SK-N-SH (cell line): ENCODE data around the gene DND1.

Source experiments
- CTCF ChIP-seq: fragments of 200-600 bp; sonication (generic); IDR thresholded peaks from 2 replicates; pipeline ENCODE4 v1.6.1; 2017; ENCODE audit warnings: antibody characterized with exemption, mild to moderate bottlenecking, moderate library complexity
- EP300 ChIP-seq, 2 experiments: IDR thresholded peaks; 2 replicates each; pipeline versions ENCODE4 v1.4.0 to v1.6.1; 2012; ENCODE audit warnings: borderline replicate concordance in 1 of 2, low read depth in 1 of 2, low read length in 1 of 2
- EZH2phosphoT487 ChIP-seq: fragments of 200-600 bp; sonication (generic); IDR thresholded peaks from 2 replicates; pipeline ENCODE4 v1.6.1; 2017; ENCODE audit warnings: low read depth, mixed run types, mild to moderate bottlenecking, antibody characterized with exemption, moderate library complexity, borderline replicate concordance
- POLR2AphosphoS5 ChIP-seq: IDR thresholded peaks from 2 replicates; pipeline ENCODE4 v1.6.1; 2012; ENCODE audit warnings: low read depth, low read length
- RXRA ChIP-seq: IDR thresholded peaks from 2 replicates; pipeline ENCODE4 v1.4.0; 2012; ENCODE audit warnings: low read depth, mild to moderate bottlenecking, borderline replicate concordance
- TEAD4 ChIP-seq: IDR thresholded peaks from 2 replicates; pipeline ENCODE4 v1.4.0; 2012; ENCODE audit warnings: mild to moderate bottlenecking, borderline replicate concordance; ENCODE audit not compliant: insufficient read depth
- USF1 ChIP-seq: IDR thresholded peaks from 2 replicates; pipeline ENCODE4 v1.4.0; 2012; ENCODE audit warnings: low read depth, borderline replicate concordance
- USF2 ChIP-seq: fragments of 150-350 bp; IDR thresholded peaks from 2 replicates; pipeline ENCODE4 v1.6.1; 2017; ENCODE audit warnings: antibody characterized with exemption, low read length, low read depth, borderline replicate concordance
- ZBTB33 ChIP-seq: IDR thresholded peaks from 2 replicates; pipeline ENCODE4 v1.4.0; 2012; ENCODE audit warnings: low read depth, borderline replicate concordance

- TF ChIP-seq USF2 (no peak), USF1 (no peak), CTCF (no peak), ZBTB33 (no peak), POLR2AphosphoS5 (no peak; the same call in 1 of the 2 replicates), EZH2phosphoT487 (no peak), RXRA (no peak), EP300 (IDR thresholded peaks at IDR 0.05; ENCODE audit: borderline replicate concordance in 1 of 2, low read depth in 1 of 2, low read length in 1 of 2) (no peak), TEAD4 (no peak)
These were observed 34.4 kb upstream of the DND1 start for GRCh38 chr5:140707812-140708211.
